Prostate gland (tissue), 2 donors: ENCODE measurements around the gene LMO4.

Experiments used
- CTCF ChIP-seq, 4 experiments: fragments of 200-600 bp in 2 of 4; fragments of 450-650 bp in 2 of 4; sonication (generic) in 2 of 4; IDR thresholded peaks; 1 replicate in 3 of 4; 2 replicates in 1 of 4; pipeline ENCODE4 v1.5.1; 2016 to 2019; ENCODE audit warnings: antibody characterized with exemption in 4 of 4, mild to moderate bottlenecking in 2 of 4, moderate library complexity in 2 of 4
- POLR2A ChIP-seq: fragments of 450-650 bp; IDR thresholded peaks from one replicate; pipeline ENCODE4 v1.6.1; 2016; ENCODE audit warnings: antibody characterized with exemption, mild to moderate bottlenecking
- POLR2AphosphoS5 ChIP-seq: sonication (generic); formaldehyde crosslinking; IDR thresholded peaks from one replicate; pipeline ENCODE4 v1.6.1; 2017; ENCODE audit warnings: antibody characterized with exemption

GRCh38 chr1:87279536-87279875 lies 49.2 kb upstream of the LMO4 start:
- TF ChIP-seq CTCF (IDR thresholded peaks at IDR 0.05) (no peak), POLR2A (no peak), POLR2AphosphoS5 (no peak)
